Sigmoid colon (tissue), 3 donors: ENCODE results near the gene RNF208.

Experiments used
- CTCF ChIP-seq, 4 experiments: fragments of 450-650 bp in 3 of 4; fragments of 200-600 bp in 1 of 4; IDR thresholded peaks; one replicate each; pipeline ENCODE4 v1.5.1; 2016 to 2019; ENCODE audit warnings: antibody characterized with exemption in 4 of 4, mild to moderate bottlenecking in 3 of 4, moderate library complexity in 2 of 4
- POLR2A ChIP-seq, 2 donors: fragments of 450-650 bp; IDR thresholded peaks; one replicate each; pipeline ENCODE4 v1.6.1; 2016; ENCODE audit warnings: antibody characterized with exemption in 2 of 2, mild to moderate bottlenecking in 2 of 2, moderate library complexity in 2 of 2

- TF ChIP-seq CTCF (IDR thresholded peaks at IDR 0.05), result no peak
- TF ChIP-seq POLR2A (IDR thresholded peaks at IDR 0.05), result no peak
Observed at GRCh38 chr9:137247916-137248175, 25.8 kb upstream of the RNF208 start.
